Measurements from ENCODE around the gene TFG. TPM values are rescaled to one million over a fixed set of nuclear protein-coding genes. Genes with fewer than 3 reads are reported as not detected.
"Not testable (repeated sequence)": the region's sequence is repeated elsewhere in the genome, so short reads cannot be mapped to it uniquely, and the experiment has no call there.

Gene TFG
- 73.0 and 75.3 TPM in 2 replicates for total RNA-seq

GRCh38 chr3:100708989-100709841, at the start of gene TFG:
TFG (plus strand) TSS chr3:100709494; CDS start chr3:100713686, 4,192 bp downstream.
- no peaks in the 10 kb centered on the region for H3K27me3 Mint-ChIP-seq (ENCODE audit: insufficient read depth)
- peaks cover 11% of the 10 kb centered on the region for H3K9me3 Mint-ChIP-seq
- peak; percentile 98 for DNase-seq (ENCODE audit: low spot score)
- intact Hi-C loops (cut with micrococcal nuclease) = loop anchor here (1.0 kb wide), 8 partner anchors 56 to 968 kb away; partner anchors contain the start of genes CMSS1, LNP1, NIT2 and TBC1D23
- peaks cover 31% of the 10 kb centered on the region for H3K36me3 Mint-ChIP-seq (ENCODE audit: low read depth)
- H3K4me3 Mint-ChIP-seq = peak within 1 kb of the TSS; percentile 84
- peaks cover 33% of the 10 kb centered on the region for H3K4me1 Mint-ChIP-seq (ENCODE audit: low read depth)
- H3K27ac Mint-ChIP-seq = peak within 1 kb of the TSS; percentile 90

- H3K27ac Mint-ChIP-seq; H3K4me3 Mint-ChIP-seq; intact Hi-C loops (cut with micrococcal nuclease); DNase-seq (ENCODE audit: low spot score); H3K36me3 Mint-ChIP-seq (ENCODE audit: low read depth); H3K27me3 Mint-ChIP-seq (ENCODE audit: insufficient read depth); H3K9me3 Mint-ChIP-seq: not testable (repeated sequence)
- H3K4me1 Mint-ChIP-seq (ENCODE audit: low read depth) = peaks cover 36% of the 10 kb centered on the region
These were observed 48.0 kb upstream of the TFG start for GRCh38 chr3:100661294-100661693.

DNA sequence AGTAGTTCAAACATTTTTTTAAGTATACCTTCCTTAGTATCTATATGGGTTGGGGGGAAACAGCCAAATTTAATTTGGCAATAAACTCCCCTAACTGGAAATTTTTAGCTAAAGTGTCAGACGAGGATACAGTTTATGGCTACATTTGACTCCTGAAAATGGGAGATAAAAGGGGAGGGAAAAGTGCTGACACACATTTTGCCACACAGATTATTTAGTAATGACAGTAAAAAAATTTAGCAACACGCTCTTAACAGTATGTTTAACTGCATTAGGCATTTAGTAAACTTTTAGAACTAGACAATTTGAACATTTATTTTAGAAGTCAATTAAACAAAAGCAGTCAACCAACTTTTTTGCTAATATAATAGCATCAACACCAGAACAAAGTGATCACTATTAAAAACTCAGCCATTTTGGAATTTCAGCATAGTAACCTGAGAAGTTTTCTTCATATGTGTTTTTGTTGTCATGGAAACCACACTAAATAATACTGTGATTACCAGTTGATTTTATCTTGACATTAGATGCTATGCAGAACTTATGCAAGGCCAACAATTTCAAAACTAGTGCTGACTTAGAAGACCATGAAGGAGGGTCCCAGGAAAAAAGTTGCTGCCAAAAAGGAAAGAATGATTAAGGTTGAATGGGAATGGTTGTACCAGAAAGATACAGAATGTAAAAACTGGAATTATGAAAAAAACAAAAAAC, 47.0 kb upstream of the TFG start:
- Mint-ChIP-seq H3K27me3 (ENCODE audit: insufficient read depth) (peaks cover 3% of the 10 kb centered on the region), H3K9me3 (no peaks in the 10 kb centered on the region), H3K4me3 (no peak overlapping the region), H3K27ac (no peak overlapping the region), H3K36me3 (ENCODE audit: low read depth) (peaks cover 2% of the 10 kb centered on the region), H3K4me1 (ENCODE audit: low read depth) (peaks cover 36% of the 10 kb centered on the region)
- intact Hi-C loops (cut with micrococcal nuclease) = no loop called here
- DNase-seq (ENCODE audit: low spot score) = no peak

- intact Hi-C loops (cut with micrococcal nuclease) = loop anchor here (1.0 to 2.0 kb wide), 3 partner anchors 14 to 716 kb away; no protein-coding TSS in a partner anchor
These were observed 44.1 kb upstream of the TFG start for GRCh38 chr3:100665230-100665629.

DNA sequence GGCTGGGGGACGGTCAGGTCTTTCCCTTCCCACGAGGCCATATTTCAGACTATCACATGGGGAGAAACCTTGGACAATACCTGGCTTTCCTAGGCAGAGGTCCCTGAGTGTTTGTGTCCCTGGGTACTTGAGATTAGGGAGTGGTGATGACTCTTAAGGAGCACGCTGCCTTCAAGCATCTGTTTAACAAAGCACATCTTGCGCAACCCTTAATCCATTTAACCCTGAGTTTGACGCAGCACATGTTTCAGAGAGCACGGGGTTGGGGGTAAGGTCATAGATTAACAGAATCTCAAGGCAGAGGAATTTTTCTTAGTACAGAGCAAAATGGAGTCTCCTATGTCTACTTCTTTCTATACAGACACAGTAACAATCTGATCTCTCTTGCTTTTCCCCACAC, 42.6 kb upstream of the TFG start:
- H3K4me3 Mint-ChIP-seq; H3K27me3 Mint-ChIP-seq (ENCODE audit: insufficient read depth); DNase-seq (ENCODE audit: low spot score); H3K27ac Mint-ChIP-seq; intact Hi-C loops (cut with micrococcal nuclease); H3K36me3 Mint-ChIP-seq (ENCODE audit: low read depth): not testable (repeated sequence)
- H3K4me1 Mint-ChIP-seq (ENCODE audit: low read depth) = peaks cover 36% of the 10 kb centered on the region
- peaks cover 27% of the 10 kb centered on the region for H3K9me3 Mint-ChIP-seq

More at GRCh38 chr3:100665230-100665629, 44.1 kb upstream of the TFG start:
- peak overlapping the region; percentile 80 for H3K27ac Mint-ChIP-seq
- H3K36me3 Mint-ChIP-seq (ENCODE audit: low read depth) = peaks cover 2% of the 10 kb centered on the region
- DNase-seq (ENCODE audit: low spot score) = peak; percentile 36
- peaks cover 36% of the 10 kb centered on the region for H3K4me1 Mint-ChIP-seq (ENCODE audit: low read depth)
- H3K4me3 Mint-ChIP-seq = peak overlapping the region; percentile 58
- peaks cover 3% of the 10 kb centered on the region for H3K27me3 Mint-ChIP-seq (ENCODE audit: insufficient read depth)
- peaks cover 14% of the 10 kb centered on the region for H3K9me3 Mint-ChIP-seq

GRCh38 chr3:100667316-100667715, 42.0 kb upstream of the TFG start:
- intact Hi-C loops (cut with micrococcal nuclease); H3K4me3 Mint-ChIP-seq; H3K36me3 Mint-ChIP-seq (ENCODE audit: low read depth); H3K27me3 Mint-ChIP-seq (ENCODE audit: insufficient read depth); DNase-seq (ENCODE audit: low spot score); H3K27ac Mint-ChIP-seq: not testable (repeated sequence)
- peaks cover 36% of the 10 kb centered on the region for H3K4me1 Mint-ChIP-seq (ENCODE audit: low read depth)
- peaks cover 27% of the 10 kb centered on the region for H3K9me3 Mint-ChIP-seq

- intact Hi-C loops (cut with micrococcal nuclease); H3K36me3 Mint-ChIP-seq (ENCODE audit: low read depth); DNase-seq (ENCODE audit: low spot score); H3K4me3 Mint-ChIP-seq; H3K27ac Mint-ChIP-seq; H3K4me1 Mint-ChIP-seq (ENCODE audit: low read depth): not testable (repeated sequence)
- peaks cover 27% of the 10 kb centered on the region for H3K9me3 Mint-ChIP-seq
- peaks cover 18% of the 10 kb centered on the region for H3K27me3 Mint-ChIP-seq (ENCODE audit: insufficient read depth)
These were observed 38.3 kb upstream of the TFG start for GRCh38 chr3:100670995-100671394.

- intact Hi-C loops (cut with micrococcal nuclease) = no loop called here
- Mint-ChIP-seq H3K36me3 (ENCODE audit: low read depth) (no peaks in the 10 kb centered on the region), H3K9me3 (peaks cover 3% of the 10 kb centered on the region), H3K27me3 (ENCODE audit: insufficient read depth) (peaks cover 13% of the 10 kb centered on the region), H3K4me3 (no peak overlapping the region), H3K27ac (no peak overlapping the region), H3K4me1 (ENCODE audit: low read depth) (no peaks in the 10 kb centered on the region)
- DNase-seq (ENCODE audit: low spot score) = no peak
These were observed 27.8 kb upstream of the TFG start for GRCh38 chr3:100681496-100681895.

DNA sequence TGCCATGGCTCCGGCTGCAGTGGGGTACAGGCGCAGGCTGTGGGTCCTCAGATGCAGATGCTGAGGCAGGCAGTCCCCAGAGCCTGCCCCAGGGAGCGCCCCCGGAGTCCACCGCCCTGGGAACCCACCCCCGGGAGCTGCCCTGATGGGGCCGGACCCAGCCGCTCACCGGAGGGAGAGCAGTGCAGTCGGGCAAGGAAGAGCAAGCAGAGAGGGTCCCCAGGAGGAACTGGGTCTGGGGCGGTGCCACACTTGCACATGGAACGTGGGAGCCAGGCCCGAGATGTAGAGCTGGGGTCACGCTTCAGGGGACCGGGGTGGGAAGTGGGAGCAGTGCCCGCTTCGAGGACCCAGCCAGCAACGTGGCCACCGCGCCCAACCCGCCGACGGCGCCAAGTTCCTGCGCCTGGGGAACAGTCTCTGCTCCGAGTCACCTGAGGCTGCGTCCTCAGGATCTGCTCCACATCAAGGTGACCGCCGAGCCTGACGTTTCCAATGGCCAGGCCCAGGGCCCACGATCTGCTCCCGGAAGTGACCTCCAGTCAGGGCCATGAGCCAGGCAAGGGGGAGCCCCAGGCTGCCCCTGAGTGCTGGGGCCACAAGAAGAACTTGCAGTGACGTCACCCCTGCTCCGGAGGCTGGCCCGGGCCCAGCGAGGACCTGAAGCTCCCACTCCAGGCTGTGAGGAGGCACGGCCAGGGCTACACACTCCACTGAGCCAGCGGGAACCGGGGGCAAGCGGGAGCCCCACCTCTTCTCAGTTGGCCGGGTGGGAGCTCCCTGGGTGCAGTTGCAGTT, 27.0 kb upstream of the TFG start:
- H3K9me3 Mint-ChIP-seq = peaks cover 3% of the 10 kb centered on the region
- H3K4me3 Mint-ChIP-seq = no peak overlapping the region
- intact Hi-C loops (cut with micrococcal nuclease) = no loop called here
- no peaks in the 10 kb centered on the region for H3K4me1 Mint-ChIP-seq (ENCODE audit: low read depth)
- no peak for DNase-seq (ENCODE audit: low spot score)
- no peak overlapping the region for H3K27ac Mint-ChIP-seq
- H3K36me3 Mint-ChIP-seq (ENCODE audit: low read depth) = no peaks in the 10 kb centered on the region
- peaks cover 9% of the 10 kb centered on the region for H3K27me3 Mint-ChIP-seq (ENCODE audit: insufficient read depth)

DNA sequence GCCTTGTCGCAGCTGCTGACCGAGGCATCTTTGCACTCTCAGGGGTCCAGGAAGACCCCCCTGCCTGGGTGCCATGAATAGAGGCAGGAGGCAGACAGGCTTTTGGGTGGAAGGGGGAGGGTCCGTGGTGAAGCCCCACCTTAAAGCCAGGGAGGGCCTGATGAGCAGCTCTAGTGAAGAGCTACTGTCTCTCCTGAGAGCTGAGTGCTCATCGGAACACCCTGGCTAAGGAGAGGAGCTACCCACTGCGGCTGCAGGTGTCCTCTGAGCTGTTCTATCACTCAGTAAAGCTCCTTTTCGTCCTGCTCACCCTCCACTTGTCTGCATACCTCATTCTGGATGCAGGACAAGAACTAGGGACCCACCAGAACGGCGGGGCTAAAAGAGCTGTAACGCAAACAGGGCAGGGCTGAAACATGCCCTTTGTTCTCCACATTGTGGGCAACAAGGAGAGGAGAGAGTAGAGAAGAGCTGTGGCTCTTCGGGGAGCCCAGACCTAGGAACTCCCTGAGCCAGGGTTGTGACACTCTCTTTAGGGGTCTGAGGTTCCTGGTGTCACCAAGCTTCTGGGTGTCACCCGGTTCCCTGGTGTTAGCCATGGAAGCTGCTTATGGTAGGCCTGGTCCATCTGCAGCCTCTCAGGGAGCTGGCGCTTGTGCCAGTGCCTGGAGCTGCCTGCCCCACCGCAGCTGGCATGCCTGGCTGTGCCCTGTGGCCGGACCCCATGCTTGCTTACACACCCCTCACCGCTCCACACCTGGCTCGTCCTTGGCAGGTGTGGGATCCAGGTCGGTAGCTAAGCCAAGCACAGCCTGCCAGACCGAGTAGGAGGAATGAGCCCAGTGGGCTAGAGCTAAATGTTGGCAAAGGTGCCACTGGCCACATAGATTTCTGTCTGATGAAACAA, 26.2 kb upstream of the TFG start:
- Mint-ChIP-seq H3K36me3 (ENCODE audit: low read depth) (no peaks in the 10 kb centered on the region), H3K4me1 (ENCODE audit: low read depth) (no peaks in the 10 kb centered on the region), H3K27ac (no peak overlapping the region), H3K27me3 (ENCODE audit: insufficient read depth) (peaks cover 4% of the 10 kb centered on the region), H3K4me3 (no peak overlapping the region), H3K9me3 (peaks cover 3% of the 10 kb centered on the region)
- no peak for DNase-seq (ENCODE audit: low spot score)
- intact Hi-C loops (cut with micrococcal nuclease) = no loop called here

GRCh38 chr3:100693225-100693624, 16.1 kb upstream of the TFG start:
- Mint-ChIP-seq H3K27ac (no peak overlapping the region), H3K4me1 (ENCODE audit: low read depth) (no peaks in the 10 kb centered on the region), H3K36me3 (ENCODE audit: low read depth) (no peaks in the 10 kb centered on the region), H3K27me3 (ENCODE audit: insufficient read depth) (peaks cover 21% of the 10 kb centered on the region), H3K9me3 (peaks cover 3% of the 10 kb centered on the region), H3K4me3 (no peak overlapping the region)
- intact Hi-C loops (cut with micrococcal nuclease) = no loop called here
- DNase-seq (ENCODE audit: low spot score) = no peak

- H3K36me3 Mint-ChIP-seq (ENCODE audit: low read depth) = no peaks in the 10 kb centered on the region
- no peak for DNase-seq (ENCODE audit: low spot score)
- H3K27ac Mint-ChIP-seq = no peak overlapping the region
- intact Hi-C loops (cut with micrococcal nuclease) = no loop called here
- H3K4me1 Mint-ChIP-seq (ENCODE audit: low read depth) = no peaks in the 10 kb centered on the region
- peaks cover 3% of the 10 kb centered on the region for H3K9me3 Mint-ChIP-seq
- no peak overlapping the region for H3K4me3 Mint-ChIP-seq
- peaks cover 31% of the 10 kb centered on the region for H3K27me3 Mint-ChIP-seq (ENCODE audit: insufficient read depth)
These were observed 13.6 kb upstream of the TFG start for GRCh38 chr3:100695696-100696095.
